ENCODE measurements around the gene AHI1.
"Not testable (repeated sequence)": the region's sequence is repeated elsewhere in the genome, so short reads cannot be mapped to it uniquely, and the experiment has no call there.

The AHI1 gene

DNA sequence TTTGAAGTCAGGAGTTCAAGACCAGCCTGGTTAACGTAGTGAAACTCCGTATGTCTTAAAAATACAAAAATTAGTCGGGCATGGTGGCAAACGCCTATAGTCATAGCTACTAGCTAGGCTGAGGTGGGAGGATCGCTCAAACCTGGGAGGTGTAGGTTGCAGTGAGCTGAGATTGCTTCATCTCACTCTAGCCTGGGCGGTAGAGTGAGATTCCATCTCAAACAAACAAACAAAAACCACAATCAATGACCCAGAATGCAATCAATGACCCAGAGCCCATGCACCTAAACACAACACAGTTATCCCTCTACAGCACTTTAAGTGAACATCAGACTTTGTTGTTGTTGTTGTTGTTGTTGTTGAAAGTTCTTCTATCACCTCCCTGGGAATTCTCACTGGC is 238.6 kb downstream of the AHI1 start:
- no peak for DNase-seq

GRCh38 chr6:135257631-135258405 is 239.7 kb downstream of the AHI1 start:
- peak in 1 of 5 experiments; percentile 29 for DNase-seq

DNA sequence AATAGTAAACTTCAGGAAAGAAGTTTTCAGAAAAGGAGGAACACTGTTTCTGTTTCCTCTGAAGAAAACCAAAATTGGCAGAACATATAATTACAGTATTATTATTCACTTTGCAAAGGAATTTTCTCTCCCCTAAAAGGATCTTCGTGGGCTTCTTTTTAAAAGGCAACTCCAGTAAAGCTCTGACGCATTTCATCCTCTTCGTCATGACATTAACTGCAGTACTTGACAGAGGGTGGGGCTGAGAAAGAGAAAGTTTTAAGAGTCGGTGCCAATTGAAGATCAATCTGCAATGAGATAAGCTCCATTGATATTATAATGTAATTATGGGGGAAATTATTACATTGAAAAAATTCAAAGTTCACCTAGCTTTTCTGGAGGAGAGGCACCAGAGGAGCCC is 240.7 kb downstream of the AHI1 start:
- DNase-seq = no peak

DNA sequence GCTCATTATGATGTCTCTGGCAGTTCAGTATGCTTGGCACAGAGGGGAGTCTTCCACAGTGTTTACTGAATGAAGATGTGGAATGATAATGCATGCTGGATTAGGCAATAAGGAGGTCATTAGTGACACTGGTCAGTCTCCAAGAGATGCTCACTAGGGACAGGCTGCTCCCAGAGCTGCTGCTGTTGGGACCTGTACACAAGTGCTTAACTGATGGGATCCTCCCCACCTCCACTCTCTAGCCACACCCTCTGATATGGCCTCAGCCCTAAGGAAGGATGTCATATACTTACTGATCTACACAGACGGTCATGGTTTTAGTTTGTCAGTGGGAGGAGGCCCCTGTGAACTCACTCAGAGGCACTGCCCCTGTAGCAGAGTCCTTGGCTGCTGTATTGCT is 243.1 kb downstream of the AHI1 start:
- no peak for DNase-seq

GRCh38 chr6:135251498-135252441 is 245.8 kb downstream of the AHI1 start:
- peak in 1 of 5 experiments; percentile 37 for DNase-seq

DNA sequence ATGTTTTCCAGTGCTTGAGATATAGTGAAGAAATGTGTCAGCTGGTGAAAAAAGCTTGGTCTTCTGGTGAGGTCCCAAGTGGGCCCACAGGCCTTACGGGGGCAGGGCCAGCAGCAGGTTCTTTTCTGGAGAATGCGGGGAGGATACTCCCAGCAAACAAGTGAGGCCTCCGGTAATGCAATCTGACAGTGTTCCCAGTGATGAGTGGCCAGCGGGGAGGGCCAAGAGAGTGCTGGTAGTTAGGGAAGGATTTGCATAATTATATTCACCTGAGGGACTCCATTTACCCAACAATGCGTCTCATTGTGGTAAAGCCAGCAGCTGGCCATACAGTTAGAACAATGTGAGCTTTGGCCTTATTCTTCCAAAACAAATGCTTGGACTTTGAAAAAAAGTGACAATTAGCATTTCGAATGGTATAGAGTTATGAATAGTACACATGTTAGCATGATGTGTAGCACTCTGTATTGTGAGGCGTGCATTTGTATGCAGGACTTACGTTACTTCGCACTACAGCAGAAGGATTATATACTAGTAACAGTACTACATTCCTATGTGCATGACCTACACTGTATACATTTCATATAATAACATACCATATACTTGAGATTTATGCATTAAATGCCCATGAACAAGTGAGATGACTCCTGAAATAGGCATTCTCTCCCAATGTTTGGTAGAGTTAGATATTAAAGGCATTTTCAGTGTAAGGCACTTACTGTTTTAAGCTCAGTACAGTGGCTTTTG is 246.6 kb downstream of the AHI1 start:
- no peak for DNase-seq

DNA sequence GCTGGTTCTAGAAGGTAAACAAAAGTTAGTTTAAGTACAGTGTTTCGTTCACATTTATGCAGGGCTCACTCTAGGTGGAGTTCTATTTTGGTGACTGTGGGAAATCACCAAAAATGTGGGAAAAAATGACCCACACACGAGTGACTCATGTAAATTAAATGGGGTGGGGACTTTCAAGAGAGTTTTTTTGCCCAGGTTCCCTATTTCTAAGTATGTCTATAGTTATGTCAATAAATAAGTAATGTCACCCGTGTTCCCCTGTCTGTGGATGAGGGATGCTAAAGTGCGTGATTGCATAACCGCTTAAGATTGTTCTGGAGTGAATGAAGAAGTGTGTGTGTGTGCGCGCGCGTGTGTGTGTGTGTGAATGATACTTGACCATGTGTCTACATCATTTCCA is 247.3 kb downstream of the AHI1 start:
- DNase-seq = no peak

DNA sequence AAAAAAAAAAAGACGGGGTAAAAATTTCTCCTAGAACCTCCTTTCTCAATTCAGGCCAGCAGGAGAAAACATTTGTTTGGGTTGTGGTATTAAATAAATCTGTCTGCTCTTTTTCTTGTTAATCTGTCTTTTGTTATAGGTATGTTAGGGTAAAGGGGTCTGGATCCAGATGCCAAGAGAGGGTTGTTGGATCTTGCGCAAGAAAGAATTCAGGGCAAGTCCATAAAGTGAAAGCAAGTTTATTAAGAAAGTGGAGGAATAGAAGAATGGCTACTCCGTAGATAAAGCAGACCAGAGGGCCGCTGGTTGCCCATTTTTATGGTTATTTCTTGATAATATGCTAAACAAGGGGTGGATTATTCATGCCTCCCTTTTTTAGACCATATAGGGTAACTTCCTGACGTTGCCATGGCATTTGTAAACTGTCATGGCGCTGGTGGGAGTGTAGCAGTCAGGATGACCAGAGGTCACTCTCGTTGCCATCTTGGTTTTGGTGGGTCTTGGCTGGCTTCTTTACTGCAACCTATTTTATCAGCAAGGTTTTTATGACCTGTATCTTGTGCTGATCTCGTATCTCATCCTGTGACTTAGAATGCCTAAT is 251.0 kb downstream of the AHI1 start:
- not testable (repeated sequence) for DNase-seq

DNA sequence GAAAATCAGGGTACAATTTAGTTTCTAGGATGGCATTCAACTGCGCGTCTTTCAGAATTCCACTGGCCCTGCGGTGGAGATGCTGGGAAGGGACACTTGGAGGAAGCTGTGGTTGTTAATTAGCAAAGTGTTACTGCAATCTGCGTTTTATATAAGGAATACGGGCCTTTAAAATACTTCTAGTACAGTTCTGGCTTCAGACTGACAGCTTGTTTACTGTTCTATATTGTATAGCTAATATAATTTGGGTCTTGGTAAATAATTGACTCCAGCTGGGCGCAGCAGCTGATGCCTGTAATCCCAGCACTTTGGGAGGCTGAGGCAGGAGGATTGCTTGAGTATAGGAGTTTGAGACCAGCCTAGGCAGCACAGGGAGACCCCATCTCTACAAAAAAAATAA is 252.7 kb downstream of the AHI1 start:
- no peak for DNase-seq

DNA sequence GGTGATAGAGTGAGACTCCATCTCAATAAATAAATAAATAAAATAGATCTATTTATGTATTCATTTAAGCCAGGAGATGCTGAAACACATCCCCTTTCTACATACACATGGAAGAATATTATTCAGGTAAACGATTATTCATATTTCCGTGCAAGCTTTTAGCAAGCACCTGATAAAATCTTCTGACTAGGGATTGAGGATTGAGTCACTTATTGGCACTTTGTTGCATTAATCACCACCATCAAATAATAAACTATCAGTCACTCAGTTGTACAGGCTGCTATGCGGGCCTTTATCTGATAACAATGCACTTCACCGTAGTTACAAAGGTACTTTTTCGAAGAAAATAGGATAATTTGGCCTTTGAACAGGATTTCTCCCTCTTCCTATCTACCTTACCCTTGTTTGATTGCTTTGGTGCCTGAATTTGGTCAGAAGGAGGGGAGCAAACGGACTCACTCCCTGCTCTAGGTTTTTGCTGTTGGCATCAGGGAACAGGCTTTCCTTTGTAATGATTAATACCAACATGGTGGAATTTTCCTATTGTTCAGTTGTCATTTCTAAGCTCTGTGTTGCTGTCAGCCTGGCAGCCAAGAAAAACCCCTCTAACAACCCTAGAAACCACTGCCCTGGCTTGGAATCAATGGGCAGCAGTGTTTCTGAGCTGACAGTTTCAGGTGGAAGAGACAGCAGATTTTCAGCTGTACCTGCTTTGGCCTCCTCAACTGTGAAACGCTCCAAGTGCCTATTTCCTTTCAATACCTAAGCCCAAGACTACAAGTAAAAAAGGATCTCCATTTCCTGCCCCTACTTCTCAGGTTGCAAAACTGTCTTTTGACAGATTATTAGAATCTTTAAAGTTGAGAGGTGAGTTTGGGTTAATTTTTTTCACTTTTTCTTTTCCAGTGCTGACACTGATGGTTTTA is 253.4 kb downstream of the AHI1 start:
- no peak for DNase-seq

DNA sequence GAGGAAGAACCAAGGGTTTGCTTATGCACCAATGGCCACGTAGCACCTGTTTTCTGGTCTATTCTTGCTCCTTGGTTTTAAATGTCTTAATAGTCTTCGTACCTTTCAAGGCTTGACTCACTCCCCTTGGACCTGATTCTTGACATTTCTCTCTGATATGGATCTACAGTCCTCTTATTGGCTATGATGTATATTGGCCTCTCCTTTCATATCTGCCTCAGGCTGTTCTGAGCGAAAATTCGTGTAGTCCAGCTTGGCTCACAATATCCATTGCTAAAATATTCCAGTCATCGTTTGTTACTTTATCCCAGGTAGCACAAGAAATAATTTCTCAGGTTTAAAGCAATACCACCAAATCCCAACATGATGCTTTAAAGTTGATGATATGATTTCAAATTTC is 256.8 kb downstream of the AHI1 start:
- DNase-seq = no peak

DNA sequence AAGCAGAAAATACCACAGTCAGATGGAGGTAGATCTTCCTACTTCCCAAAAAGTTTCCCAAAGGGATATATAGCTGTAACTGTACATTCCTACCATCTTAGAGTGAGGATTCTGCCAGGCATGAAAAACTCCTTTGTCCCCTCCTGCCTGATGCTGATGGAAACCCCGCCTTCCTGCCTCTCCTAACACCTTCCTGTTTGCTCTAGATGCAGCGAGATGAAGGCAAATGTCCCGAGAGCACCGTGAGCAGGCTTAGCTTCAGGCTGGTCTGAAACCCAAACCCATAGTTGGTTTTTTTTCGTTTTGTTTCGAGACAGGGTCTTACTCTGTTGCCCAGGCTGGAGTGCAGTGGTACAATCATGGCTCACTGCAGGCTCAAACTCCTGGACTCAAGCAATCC is 260.8 kb downstream of the AHI1 start:
- peak in 1 of 5 experiments; percentile 40 for DNase-seq

DNA sequence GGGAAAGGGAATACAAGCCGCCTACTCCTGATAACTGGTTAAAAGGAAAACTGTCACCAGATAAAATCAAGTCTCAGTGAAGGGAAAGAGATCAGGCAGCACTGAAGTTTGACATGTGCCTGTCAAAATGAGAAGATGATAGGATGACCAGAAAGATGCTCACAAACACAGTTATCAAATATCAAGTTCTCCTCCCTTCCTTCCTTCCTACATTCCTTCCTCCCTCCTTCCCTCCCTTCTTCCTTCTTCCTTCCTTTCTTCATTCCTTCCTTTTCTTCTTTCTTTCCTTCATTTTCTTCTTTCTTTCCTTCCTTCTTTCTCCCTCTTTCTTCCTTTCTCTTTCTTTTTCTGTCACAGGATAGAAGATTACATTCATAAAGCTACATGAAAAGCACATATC is 261.2 kb downstream of the AHI1 start:
- DNase-seq = no peak

- DNase-seq = no peak
These were observed 261.8 kb downstream of the AHI1 start for GRCh38 chr6:135235716-135236115.

DNA sequence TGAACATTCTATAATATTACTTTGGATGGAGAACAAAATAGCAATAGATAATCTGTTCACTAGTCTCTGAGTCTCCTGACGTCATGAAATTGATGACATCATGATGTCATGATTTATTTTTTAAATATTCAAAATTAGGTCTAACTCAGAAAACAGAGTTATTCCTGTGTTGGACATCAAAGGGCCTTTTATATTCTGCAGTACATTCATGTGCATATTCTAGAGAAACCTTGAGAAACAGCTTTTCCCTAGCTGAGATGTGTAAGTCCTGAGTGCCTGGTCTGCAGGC is 263.1 kb downstream of the AHI1 start:
- DNase-seq = no peak

DNA sequence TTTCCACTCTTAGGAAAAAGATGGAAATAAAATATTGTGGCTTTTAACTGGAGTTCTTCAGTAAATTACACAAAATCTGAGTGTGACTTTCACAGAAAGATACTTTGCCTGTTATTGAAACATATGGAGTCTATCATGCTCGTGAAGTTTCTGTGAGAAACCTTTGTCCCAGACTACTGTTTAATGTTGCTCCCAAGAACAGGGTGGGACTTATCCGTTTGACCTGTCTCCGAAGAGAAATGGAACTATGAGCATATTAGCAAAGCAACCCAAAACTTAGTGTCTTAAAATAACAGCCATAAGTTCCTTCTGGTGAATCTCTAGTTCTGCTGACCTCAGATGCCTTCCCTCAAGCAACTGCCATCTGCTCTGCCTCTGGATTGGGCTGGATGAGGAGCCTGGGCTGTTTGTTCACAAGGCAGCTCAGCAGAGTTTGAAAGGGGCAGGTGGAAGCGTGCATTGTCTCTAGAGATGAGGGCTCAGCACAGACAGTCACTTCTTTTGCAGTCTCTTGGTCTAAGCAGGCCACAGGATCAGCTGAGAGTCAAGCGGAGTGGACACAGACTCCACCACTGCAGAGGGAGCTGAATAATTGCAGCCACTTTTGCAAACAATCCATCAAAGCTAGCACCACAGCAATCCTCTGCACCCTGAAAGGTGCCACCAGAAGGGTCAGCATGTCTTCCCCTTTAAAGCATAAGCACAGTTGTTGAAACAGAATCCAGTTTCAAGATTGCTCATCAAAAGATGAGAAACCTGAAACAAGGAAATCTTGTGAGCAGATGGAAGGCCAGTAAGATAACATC is 263.7 kb downstream of the AHI1 start:
- DNase-seq = peak in 1 of 5 experiments; percentile 53
